Measurements from ENCODE around the gene TMEM229B.

The TMEM229B gene

GRCh38 chr14:67523764-67524633, 35.5 kb upstream of the TMEM229B start:
- DNase-seq (ENCODE audit: low read depth in 1 of 2, low spot score in 1 of 2): no peak
- H3K27me3 ChIP-seq (ENCODE audit: insufficient read depth, poor library complexity, severe bottlenecking): no peaks in the 10 kb centered on the region
- H3K4me3 ChIP-seq (replicated peaks; ENCODE audit: insufficient read depth, low read length): no peak overlapping the region
- H3K27ac ChIP-seq (replicated peaks): no peak overlapping the region
- no peak for TF ChIP-seq SPI1 (IDR thresholded peaks at IDR 0.05; ENCODE audit: borderline replicate concordance, low read depth)
- TF ChIP-seq POLR2AphosphoS5 (IDR thresholded peaks at IDR 0.05; ENCODE audit: low read depth): no peak
- TF ChIP-seq, protein P1, sequence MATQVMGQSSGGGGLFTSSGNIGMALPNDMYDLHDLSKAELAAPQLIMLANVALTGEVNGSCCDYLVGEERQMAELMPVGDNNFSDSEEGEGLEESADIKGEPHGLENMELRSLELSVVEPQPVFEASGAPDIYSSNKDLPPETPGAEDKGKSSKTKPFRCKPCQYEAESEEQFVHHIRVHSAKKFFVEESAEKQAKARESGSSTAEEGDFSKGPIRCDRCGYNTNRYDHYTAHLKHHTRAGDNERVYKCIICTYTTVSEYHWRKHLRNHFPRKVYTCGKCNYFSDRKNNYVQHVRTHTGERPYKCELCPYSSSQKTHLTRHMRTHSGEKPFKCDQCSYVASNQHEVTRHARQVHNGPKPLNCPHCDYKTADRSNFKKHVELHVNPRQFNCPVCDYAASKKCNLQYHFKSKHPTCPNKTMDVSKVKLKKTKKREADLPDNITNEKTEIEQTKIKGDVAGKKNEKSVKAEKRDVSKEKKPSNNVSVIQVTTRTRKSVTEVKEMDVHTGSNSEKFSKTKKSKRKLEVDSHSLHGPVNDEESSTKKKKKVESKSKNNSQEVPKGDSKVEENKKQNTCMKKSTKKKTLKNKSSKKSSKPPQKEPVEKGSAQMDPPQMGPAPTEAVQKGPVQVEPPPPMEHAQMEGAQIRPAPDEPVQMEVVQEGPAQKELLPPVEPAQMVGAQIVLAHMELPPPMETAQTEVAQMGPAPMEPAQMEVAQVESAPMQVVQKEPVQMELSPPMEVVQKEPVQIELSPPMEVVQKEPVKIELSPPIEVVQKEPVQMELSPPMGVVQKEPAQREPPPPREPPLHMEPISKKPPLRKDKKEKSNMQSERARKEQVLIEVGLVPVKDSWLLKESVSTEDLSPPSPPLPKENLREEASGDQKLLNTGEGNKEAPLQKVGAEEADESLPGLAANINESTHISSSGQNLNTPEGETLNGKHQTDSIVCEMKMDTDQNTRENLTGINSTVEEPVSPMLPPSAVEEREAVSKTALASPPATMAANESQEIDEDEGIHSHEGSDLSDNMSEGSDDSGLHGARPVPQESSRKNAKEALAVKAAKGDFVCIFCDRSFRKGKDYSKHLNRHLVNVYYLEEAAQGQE (IDR thresholded peaks at IDR 0.05; ENCODE audit: insufficient replicate concordance, low read depth): no peak
- TF ChIP-seq, protein P2, sequence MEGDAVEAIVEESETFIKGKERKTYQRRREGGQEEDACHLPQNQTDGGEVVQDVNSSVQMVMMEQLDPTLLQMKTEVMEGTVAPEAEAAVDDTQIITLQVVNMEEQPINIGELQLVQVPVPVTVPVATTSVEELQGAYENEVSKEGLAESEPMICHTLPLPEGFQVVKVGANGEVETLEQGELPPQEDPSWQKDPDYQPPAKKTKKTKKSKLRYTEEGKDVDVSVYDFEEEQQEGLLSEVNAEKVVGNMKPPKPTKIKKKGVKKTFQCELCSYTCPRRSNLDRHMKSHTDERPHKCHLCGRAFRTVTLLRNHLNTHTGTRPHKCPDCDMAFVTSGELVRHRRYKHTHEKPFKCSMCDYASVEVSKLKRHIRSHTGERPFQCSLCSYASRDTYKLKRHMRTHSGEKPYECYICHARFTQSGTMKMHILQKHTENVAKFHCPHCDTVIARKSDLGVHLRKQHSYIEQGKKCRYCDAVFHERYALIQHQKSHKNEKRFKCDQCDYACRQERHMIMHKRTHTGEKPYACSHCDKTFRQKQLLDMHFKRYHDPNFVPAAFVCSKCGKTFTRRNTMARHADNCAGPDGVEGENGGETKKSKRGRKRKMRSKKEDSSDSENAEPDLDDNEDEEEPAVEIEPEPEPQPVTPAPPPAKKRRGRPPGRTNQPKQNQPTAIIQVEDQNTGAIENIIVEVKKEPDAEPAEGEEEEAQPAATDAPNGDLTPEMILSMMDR (IDR thresholded peaks at IDR 0.05; ENCODE audit: insufficient read depth, low read length): no peak
- TF ChIP-seq GABPA (IDR thresholded peaks at IDR 0.05; ENCODE audit: low read depth): no peak

- no peak for TF ChIP-seq SPI1 (IDR thresholded peaks at IDR 0.05; ENCODE audit: borderline replicate concordance, low read depth)
- TF ChIP-seq, protein P2 (IDR thresholded peaks at IDR 0.05; ENCODE audit: insufficient read depth, low read length): no peak
- TF ChIP-seq, protein P1 (IDR thresholded peaks at IDR 0.05; ENCODE audit: insufficient replicate concordance, low read depth): no peak
- no peak for TF ChIP-seq GABPA (IDR thresholded peaks at IDR 0.05; ENCODE audit: low read depth)
- no peak for TF ChIP-seq POLR2AphosphoS5 (IDR thresholded peaks at IDR 0.05; ENCODE audit: low read depth)
- Histone ChIP-seq H3K27me3 (ENCODE audit: insufficient read depth, poor library complexity, severe bottlenecking) (no peaks in the 10 kb centered on the region), H3K4me3 (replicated peaks; ENCODE audit: insufficient read depth, low read length) (no peak overlapping the region), H3K27ac (replicated peaks) (no peak overlapping the region)
- DNase-seq (ENCODE audit: low read depth in 1 of 2, low spot score in 1 of 2): no peak
Observed at GRCh38 chr14:67522270-67522669, 33.7 kb upstream of the TMEM229B start.

- TF ChIP-seq, protein P2 (IDR thresholded peaks at IDR 0.05; ENCODE audit: insufficient read depth, low read length): no peak
- TF ChIP-seq, protein P1 (IDR thresholded peaks at IDR 0.05; ENCODE audit: insufficient replicate concordance, low read depth): no peak
- TF ChIP-seq GABPA (IDR thresholded peaks at IDR 0.05; ENCODE audit: low read depth) (no peak), SPI1 (IDR thresholded peaks at IDR 0.05; ENCODE audit: borderline replicate concordance, low read depth) (no peak), POLR2AphosphoS5 (IDR thresholded peaks at IDR 0.05; ENCODE audit: low read depth) (no peak)
- Histone ChIP-seq H3K27ac (replicated peaks) (no peak overlapping the region), H3K4me3 (replicated peaks; ENCODE audit: insufficient read depth, low read length) (no peak overlapping the region), H3K27me3 (ENCODE audit: insufficient read depth, poor library complexity, severe bottlenecking) (peaks cover 6% of the 10 kb centered on the region)
- DNase-seq (ENCODE audit: low read depth in 1 of 2, low spot score in 1 of 2): no peak
Observed at GRCh38 chr14:67520482-67520881, 32.0 kb upstream of the TMEM229B start.
